Stimulated activated CD4-positive, alpha-beta T cell treated with anti-CD3 and anti-CD28 coated beads, Interleukin-1b, Interleukin-23, amount 100 ng/mL, for 4 hours (primary cell): ENCODE data around the gene RPRML.

ENCODE experiments used
- DNase-seq, 2 donors: peaks; one replicate each; pipeline ENCODE4 v3.0.0-alpha.2; 2020; ENCODE audit warnings: low read depth in 2 of 2

Gene RPRML

DNA sequence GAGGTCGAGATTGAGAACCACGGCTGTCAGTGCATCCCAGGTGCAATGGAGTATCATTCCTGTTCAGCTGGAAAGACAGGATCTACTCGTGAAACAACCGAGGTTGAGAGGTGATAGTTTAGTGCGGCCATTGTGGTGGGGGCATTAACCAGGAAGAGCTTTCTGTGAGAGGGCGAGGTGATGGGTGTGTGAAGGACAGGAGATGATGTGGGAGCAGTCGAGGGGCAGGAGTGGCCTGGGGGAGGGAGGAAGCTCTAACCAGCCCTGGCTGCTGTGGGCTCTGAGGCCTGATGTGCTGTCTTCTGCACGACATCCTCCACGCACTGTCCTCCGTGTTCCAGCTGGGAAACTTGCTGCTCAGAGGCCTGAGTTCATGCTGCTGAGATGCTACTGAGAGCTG is 34.1 kb downstream of the RPRML start:
- no peak for DNase-seq

GRCh38 chr17:46943501-46944393 is 35.3 kb downstream of the RPRML start:
- no peak for DNase-seq

DNA sequence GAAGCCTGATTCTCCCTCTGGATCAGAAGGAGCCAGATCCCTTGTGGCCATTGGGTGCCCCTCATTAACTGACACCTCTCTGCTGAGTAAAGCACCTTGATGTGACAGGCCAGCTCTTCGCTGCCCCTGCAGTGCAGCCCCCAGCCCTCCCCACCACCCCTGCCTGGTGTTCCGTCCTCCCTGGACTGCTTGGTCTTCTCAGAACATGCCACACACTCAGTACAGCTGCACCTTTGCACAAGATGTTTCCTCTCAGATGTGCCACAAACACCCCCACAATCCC is 35.9 kb downstream of the RPRML start:
- no peak for DNase-seq

DNA sequence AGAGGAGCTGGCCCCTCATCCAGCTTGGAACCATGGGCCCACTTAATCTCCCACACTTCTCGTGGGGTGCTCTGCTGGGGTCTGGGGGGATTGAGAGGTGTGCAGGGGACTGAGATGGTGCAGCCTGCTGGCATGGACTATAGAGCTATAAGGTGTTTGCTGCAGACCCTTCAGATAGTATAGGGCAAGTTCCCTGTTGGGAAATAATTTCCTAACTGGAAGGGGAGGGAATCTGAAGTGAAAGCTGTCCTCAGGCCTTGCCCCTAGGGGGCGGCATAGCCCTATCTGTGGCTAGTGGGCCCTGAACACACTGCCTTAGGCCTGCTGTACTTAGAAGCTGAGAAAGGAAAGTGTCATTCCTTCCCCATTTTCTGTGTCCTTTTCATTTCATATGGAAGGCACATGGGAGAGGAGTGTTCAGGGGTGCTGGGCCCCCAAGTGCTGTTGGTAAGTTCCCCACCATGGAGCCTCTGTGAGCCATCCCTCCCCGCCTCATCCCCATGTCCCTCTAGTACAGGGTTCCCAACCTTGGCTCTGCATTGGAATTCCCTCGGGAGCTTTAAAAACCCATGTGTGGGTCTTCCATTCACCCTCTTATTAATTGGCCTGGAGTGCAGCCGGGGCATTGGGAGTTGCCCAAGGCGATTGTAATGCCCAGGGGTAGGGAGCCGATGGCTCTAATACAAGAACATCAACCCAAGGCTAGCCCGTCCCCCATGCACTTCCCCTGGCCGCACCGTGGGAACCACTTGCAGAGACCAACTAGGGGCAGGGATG is 36.4 kb downstream of the RPRML start:
- peak in 1 of 2 donors; percentile 46 for DNase-seq

GRCh38 chr17:46940692-46941404 is 38.2 kb downstream of the RPRML start:
- DNase-seq = peak; percentile 53 to 56

- no peak for DNase-seq
Measured at GRCh38 chr17:46935658-46936266, 43.3 kb downstream of the RPRML start.

DNA sequence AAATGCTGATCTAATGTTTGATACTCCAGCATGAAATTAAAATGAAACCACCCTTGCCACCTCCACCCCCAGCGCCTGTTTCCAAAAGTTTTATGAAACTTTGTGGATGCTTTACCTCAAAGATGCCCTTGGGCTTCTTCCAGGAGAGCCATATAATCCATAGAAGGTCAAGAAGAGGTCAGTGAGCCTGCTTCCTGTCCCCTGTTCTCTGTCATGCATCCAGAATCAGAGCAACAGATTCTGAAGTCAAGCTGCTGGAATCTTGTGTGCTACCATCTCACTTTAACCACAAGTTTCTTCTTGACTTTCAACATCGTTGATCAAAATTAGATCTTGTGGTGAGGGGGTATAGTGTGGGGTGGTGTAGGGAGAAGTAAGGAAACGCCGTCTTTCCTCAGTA is 47.5 kb downstream of the RPRML start:
- no peak for DNase-seq

GRCh38 chr17:46930051-46930450 is 49.0 kb downstream of the RPRML start:
- DNase-seq = no peak

- no peak for DNase-seq
Measured at GRCh38 chr17:46929413-46929812, 49.6 kb downstream of the RPRML start.

DNA sequence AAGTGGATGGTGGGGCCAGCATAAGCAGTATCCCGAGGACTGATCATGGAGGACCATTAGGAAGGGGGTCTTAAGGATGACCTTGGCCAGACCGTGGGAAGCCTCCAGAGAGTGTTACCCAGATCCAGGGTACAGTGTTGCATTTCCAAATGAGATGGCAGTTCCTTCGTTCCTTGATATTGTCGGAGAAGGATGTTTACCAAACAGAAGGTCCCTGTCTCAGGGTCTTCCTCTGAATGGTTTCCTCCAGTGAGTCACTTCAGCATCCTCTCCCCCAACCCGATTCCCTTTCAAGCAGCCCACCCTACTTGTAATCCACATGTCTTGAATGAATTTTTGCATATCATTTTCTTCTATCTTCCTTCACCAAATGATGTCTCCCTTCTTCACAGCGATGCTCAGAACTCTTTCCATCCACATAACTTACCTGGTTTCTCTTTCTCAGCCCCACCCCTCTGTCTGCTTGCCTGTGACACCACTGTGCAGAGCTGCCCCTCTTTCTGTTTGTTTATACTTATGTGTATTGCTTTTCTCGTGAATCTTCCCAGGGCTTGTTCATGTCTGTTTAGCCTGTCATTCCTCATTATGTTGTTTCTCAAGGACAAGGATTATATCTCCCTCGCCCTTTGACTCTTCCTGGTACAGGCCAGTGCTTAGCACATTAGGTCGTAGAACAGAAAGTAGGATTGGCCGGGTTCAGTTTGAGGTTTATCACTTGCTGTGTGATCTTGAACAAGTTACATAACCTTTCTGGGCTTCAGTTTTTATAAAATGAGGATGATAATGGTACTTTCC is 50.4 kb downstream of the RPRML start:
- no peak for DNase-seq
